GM12864 (cell line): Measurements from ENCODE around the gene RPL13A.
"Not testable (repeated sequence)": the region's sequence is repeated elsewhere in the genome, so short reads cannot be mapped to it uniquely, and the experiment has no call there.

ENCODE experiments used
- DNase-seq: peaks from one replicate; pipeline ENCODE4 v3.0.0-alpha.2; 2011; ENCODE audit warnings: low read depth
- H3K4me3 ChIP-seq: 2 replicates; pipeline ENCODE4 v1.5.1; 2011; ENCODE audit warnings: mild to moderate bottlenecking, low read depth, low read length, control low read depth
- CTCF ChIP-seq: IDR thresholded peaks from 2 replicates; pipeline ENCODE4 v1.5.1; 2011; ENCODE audit warnings: low read depth, mild to moderate bottlenecking, moderate library complexity, low read length, control low read depth, inconsistent platforms; ENCODE audit errors: missing control alignments

RPL13A gene

GRCh38 chr19:49458567-49458903, 28.9 kb upstream of the RPL13A start:
- no peak overlapping the region for H3K4me3 ChIP-seq
- DNase-seq, result no peak
- TF ChIP-seq CTCF, result no peak

- H3K4me3 ChIP-seq, result no peak overlapping the region
- no peak for DNase-seq
- no peak for TF ChIP-seq CTCF
Observed at GRCh38 chr19:49459388-49459787, 28.0 kb upstream of the RPL13A start.

- not testable (repeated sequence) for DNase-seq, H3K4me3 ChIP-seq
Observed at GRCh38 chr19:49461130-49461529, 26.3 kb upstream of the RPL13A start.

- no peak for DNase-seq
- H3K4me3 ChIP-seq, result no peak overlapping the region
- no peak for TF ChIP-seq CTCF
Observed at GRCh38 chr19:49461656-49462055, 25.8 kb upstream of the RPL13A start.

GRCh38 chr19:49462492-49462891, 24.9 kb upstream of the RPL13A start:
- no peak for DNase-seq
- no peak overlapping the region for H3K4me3 ChIP-seq
- no peak for TF ChIP-seq CTCF

GRCh38 chr19:49463960-49464740, 23.3 kb upstream of the RPL13A start:
- no peak for DNase-seq
- H3K4me3 ChIP-seq, result no peak overlapping the region
- no peak for TF ChIP-seq CTCF

- no peak for DNase-seq
- no peak for TF ChIP-seq CTCF
Observed at GRCh38 chr19:49465371-49465770, 22.0 kb upstream of the RPL13A start.

More at GRCh38 chr19:49465371-49465770, 22.0 kb upstream of the RPL13A start:
- no peak overlapping the region for H3K4me3 ChIP-seq
